Measurements from ENCODE around the gene UTF1. TPM values are rescaled to one million over a fixed set of nuclear protein-coding genes. Genes with fewer than 3 reads are reported as not detected.

UTF1 gene
- total RNA-seq (2022; extraction: Qiagen RNA extraction), result not detected in 5 replicates

GRCh38 chr10:133230044-133230361 lies at the start of gene UTF1:
UTF1 (plus strand) TSS chr10:133230217; CDS start chr10:133230289, 72 bp downstream.

GRCh38 chr10:133237588-133238465 lies 7.8 kb downstream of the UTF1 start, which contains the start of gene VENTX:
VENTX (plus strand) TSS chr10:133237855; CDS start chr10:133237915, 60 bp downstream.

GRCh38 chr10:133276435-133277201 lies 46.6 kb downstream of the UTF1 start, which contains the start of gene ADAM8:
ADAM8 (minus strand) TSS chr10:133276868; CDS start chr10:133276817, 51 bp downstream.

Other genes with a start within 250 kb of the UTF1 start
- gene ADGRA1, start 142.3 kb upstream of the UTF1 start, total RNA-seq (2022; extraction: Qiagen RNA extraction), result 0.19 to 0.40 TPM (median 0.23 TPM) in 5 replicates
- gene KNDC1, start 70.0 kb upstream of the UTF1 start, total RNA-seq (2022; extraction: Qiagen RNA extraction), result 0.74 to 2.0 TPM (median 1.2 TPM) in 5 replicates
- 0.02 TPM in 1 of 5 replicates, not detected in the others for gene VENTX, start 7.6 kb downstream of the UTF1 start, total RNA-seq (2022; extraction: Qiagen RNA extraction)
- gene ADAM8, start 46.7 kb downstream of the UTF1 start, total RNA-seq (2022; extraction: Qiagen RNA extraction), result 2.2 to 4.2 TPM (median 2.9 TPM) in 5 replicates
- gene TUBGCP2, start 78.7 kb downstream of the UTF1 start, total RNA-seq (2022; extraction: Qiagen RNA extraction), result 31.3 to 45.8 TPM (median 42.1 TPM) in 5 replicates
- 60.4 to 72.4 TPM (median 65.9 TPM) in 5 replicates for gene ZNF511, start 78.7 kb downstream of the UTF1 start, total RNA-seq (2022; extraction: Qiagen RNA extraction)
- gene CALY, start 106.7 kb downstream of the UTF1 start, total RNA-seq (2022; extraction: Qiagen RNA extraction), result 0.07 to 0.78 TPM (median 0.63 TPM) in 5 replicates
- 0.15 to 0.16 TPM in 2 of 5 replicates, not detected in the others for gene PRAP1, start 117.2 kb downstream of the UTF1 start, total RNA-seq (2022; extraction: Qiagen RNA extraction)
- 14.2 to 18.2 TPM (median 14.9 TPM) in 5 replicates for gene FUOM, start 127.8 kb downstream of the UTF1 start, total RNA-seq (2022; extraction: Qiagen RNA extraction)
- gene ECHS1, start 143.1 kb downstream of the UTF1 start, total RNA-seq (2022; extraction: Qiagen RNA extraction), result 128 to 156 TPM (median 144 TPM) in 5 replicates
- gene PAOX, start 149.0 kb downstream of the UTF1 start, total RNA-seq (2022; extraction: Qiagen RNA extraction), result 1.5 to 2.4 TPM (median 2.0 TPM) in 5 replicates
- gene MTG1, start 163.9 kb downstream of the UTF1 start, total RNA-seq (2022; extraction: Qiagen RNA extraction), result 43.3 to 54.1 TPM (median 51.3 TPM) in 5 replicates
- 0.30 to 0.39 TPM (median 0.32 TPM) in 5 replicates for gene SPRN, start 194.4 kb downstream of the UTF1 start, total RNA-seq (2022; extraction: Qiagen RNA extraction)
- 0.10 to 0.32 TPM (median 0.20 TPM) in 5 replicates for gene SCART1, start 223.7 kb downstream of the UTF1 start, total RNA-seq (2022; extraction: Qiagen RNA extraction)